GM12875 (cell line): Measurements from ENCODE around the gene PHF11.

Experiments used
- H3K4me3 ChIP-seq: one replicate; pipeline ENCODE4 v1.5.1; 2011; ENCODE audit warnings: low read depth, low read length, control low read depth
- CTCF ChIP-seq: IDR thresholded peaks from 2 replicates; pipeline ENCODE4 v1.5.1; 2011; ENCODE audit warnings: low read depth, mild to moderate bottlenecking, control low read depth, inconsistent platforms, low read length, moderate library complexity, borderline replicate concordance; ENCODE audit not compliant: insufficient read depth

Gene PHF11

GRCh38 chr13:49521224-49521623, 25.5 kb downstream of the PHF11 start:
- no peak for TF ChIP-seq CTCF

GRCh38 chr13:49524740-49525501, 29.2 kb downstream of the PHF11 start:
- no peak overlapping the region for H3K4me3 ChIP-seq
- TF ChIP-seq CTCF, result no peak

More at GRCh38 chr13:49521224-49521623, 25.5 kb downstream of the PHF11 start:
- H3K4me3 ChIP-seq, result no peak overlapping the region

- TF ChIP-seq CTCF, result no peak
- no peak overlapping the region for H3K4me3 ChIP-seq
Measured at GRCh38 chr13:49527123-49527522, 31.4 kb downstream of the PHF11 start.

- no peak overlapping the region for H3K4me3 ChIP-seq
- TF ChIP-seq CTCF, result no peak
Measured at GRCh38 chr13:49528161-49528560, 32.4 kb downstream of the PHF11 start.

GRCh38 chr13:49530457-49530856, 34.7 kb downstream of the PHF11 start:
- H3K4me3 ChIP-seq, result no peak overlapping the region
- TF ChIP-seq CTCF, result no peak

GRCh38 chr13:49532593-49532992, 36.8 kb downstream of the PHF11 start:
- no peak overlapping the region for H3K4me3 ChIP-seq
- no peak for TF ChIP-seq CTCF

- no peak overlapping the region for H3K4me3 ChIP-seq
- no peak for TF ChIP-seq CTCF
Measured at GRCh38 chr13:49533011-49533410, 37.3 kb downstream of the PHF11 start.
